PC-9 (cell line): ENCODE data around the gene TMEM179. TPM values are rescaled to one million over a fixed set of nuclear protein-coding genes. Genes with fewer than 3 reads are reported as not detected.

Experiments
- BruUV-seq: library from RNA; stranded (reverse); fragments of 400-500 nt; replicated peaks from 2 replicates; lab custom pipeline; 2021; lab: Mats Ljungman, UMichigan
- CTCF ChIA-PET: fragments of 300-600 bp; sonication (Branson Sonifier 250); formaldehyde crosslinking; loops from one replicate; lab custom pipeline; 2022; ENCODE audit warnings: antibody characterized with exemption; lab: Charles Lee
- POLR2A ChIA-PET: fragments of 300-600 bp; sonication (Branson Sonifier 250); formaldehyde crosslinking; loops from one replicate; lab custom pipeline; 2022; ENCODE audit warnings: antibody characterized with exemption; ENCODE audit not compliant: unreplicated experiment; lab: Charles Lee
- DNase-seq, 2 experiments: peaks; one replicate each; pipeline versions ENCODE4 v3.0.0 to v3.0.0-alpha.2; 2015 to 2022; ENCODE audit warnings: mixed read lengths in 1 of 2
- H2AFZ ChIP-seq: fragments of 200-600 bp; sonication (generic); 2 replicates; pipeline ENCODE4 v1.8.1; 2017; ENCODE audit warnings: antibody characterized with exemption
- H3F3A ChIP-seq: fragments of 200-600 bp; sonication (generic); 2 replicates; pipeline ENCODE4 v1.8.1; 2017; ENCODE audit warnings: antibody characterized with exemption, mild to moderate bottlenecking, low read depth; ENCODE audit not compliant: insufficient read depth
- H3K27ac ChIP-seq: fragments of 200-600 bp; sonication (generic); 2 replicates; pipeline ENCODE4 v1.6.1; 2016; ENCODE audit warnings: mixed run types
- H3K27me3 ChIP-seq: fragments of 200-600 bp; sonication (generic); 2 replicates; pipeline ENCODE4 v1.6.1; 2016; ENCODE audit warnings: low read depth, mixed run types; ENCODE audit not compliant: insufficient read depth
- H3K36me3 ChIP-seq: fragments of 200-600 bp; sonication (generic); 2 replicates; pipeline ENCODE4 v1.6.1; 2016; ENCODE audit warnings: low read depth, mixed run types
- H3K4me1 ChIP-seq: fragments of 200-600 bp; sonication (generic); replicated peaks from 2 replicates; pipeline ENCODE4 v1.6.1; 2016; ENCODE audit warnings: mixed run types; ENCODE audit not compliant: insufficient read depth
- H3K4me2 ChIP-seq: fragments of 200-600 bp; sonication (generic); 2 replicates; pipeline ENCODE4 v1.6.1; 2017; ENCODE audit warnings: mixed run types
- H3K4me3 ChIP-seq: fragments of 200-600 bp; sonication (generic); 2 replicates; pipeline ENCODE4 v1.6.1; 2016; ENCODE audit warnings: mixed run types
- H3K79me2 ChIP-seq: fragments of 200-600 bp; sonication (generic); 2 replicates; pipeline ENCODE4 v1.6.1; 2017; ENCODE audit warnings: low read depth, mixed run types
- H3K9me2 ChIP-seq: fragments of 200-600 bp; sonication (generic); 2 replicates; pipeline ENCODE4 v1.8.1; 2017; ENCODE audit warnings: mild to moderate bottlenecking; ENCODE audit not compliant: insufficient read depth
- H3K9me3 ChIP-seq: fragments of 200-600 bp; sonication (generic); 2 replicates; pipeline ENCODE4 v1.8.1; 2016; ENCODE audit warnings: low read depth; ENCODE audit not compliant: insufficient read depth
- H4K20me1 ChIP-seq: fragments of 200-600 bp; sonication (generic); 2 replicates; pipeline ENCODE4 v1.8.1; 2017; ENCODE audit not compliant: insufficient read depth
- EZH2 ChIP-seq: fragments of 200-600 bp; sonication (generic); IDR thresholded peaks from 2 replicates; pipeline ENCODE4 v1.8.0; 2017; ENCODE audit warnings: antibody characterized with exemption, low read depth
- intact Hi-C: fragments of 100-400 bp; cut with micrococcal nuclease; formaldehyde crosslinking; loops from one replicate; pipeline ENCODE4 v1.10.0; 2022; ENCODE audit not compliant: unreplicated experiment
- total RNA-seq: library from RNA; stranded (reverse); gene quantifications from 2 replicates; pipeline ENCODE4 v1.2.3, GENCODE V29; 2021
- TF ChIP-seq, protein P1 (sequence below): fragments of 200-600 bp; sonication (generic); conservative IDR thresholded peaks from 2 replicates; pipeline ENCODE4 v1.6.1; 2017; ENCODE audit warnings: mixed run types, antibody characterized with exemption, mild to moderate bottlenecking, moderate library complexity

TMEM179 gene
- total RNA-seq, 1 experiment from 2014 or later, result not detected

DNA sequence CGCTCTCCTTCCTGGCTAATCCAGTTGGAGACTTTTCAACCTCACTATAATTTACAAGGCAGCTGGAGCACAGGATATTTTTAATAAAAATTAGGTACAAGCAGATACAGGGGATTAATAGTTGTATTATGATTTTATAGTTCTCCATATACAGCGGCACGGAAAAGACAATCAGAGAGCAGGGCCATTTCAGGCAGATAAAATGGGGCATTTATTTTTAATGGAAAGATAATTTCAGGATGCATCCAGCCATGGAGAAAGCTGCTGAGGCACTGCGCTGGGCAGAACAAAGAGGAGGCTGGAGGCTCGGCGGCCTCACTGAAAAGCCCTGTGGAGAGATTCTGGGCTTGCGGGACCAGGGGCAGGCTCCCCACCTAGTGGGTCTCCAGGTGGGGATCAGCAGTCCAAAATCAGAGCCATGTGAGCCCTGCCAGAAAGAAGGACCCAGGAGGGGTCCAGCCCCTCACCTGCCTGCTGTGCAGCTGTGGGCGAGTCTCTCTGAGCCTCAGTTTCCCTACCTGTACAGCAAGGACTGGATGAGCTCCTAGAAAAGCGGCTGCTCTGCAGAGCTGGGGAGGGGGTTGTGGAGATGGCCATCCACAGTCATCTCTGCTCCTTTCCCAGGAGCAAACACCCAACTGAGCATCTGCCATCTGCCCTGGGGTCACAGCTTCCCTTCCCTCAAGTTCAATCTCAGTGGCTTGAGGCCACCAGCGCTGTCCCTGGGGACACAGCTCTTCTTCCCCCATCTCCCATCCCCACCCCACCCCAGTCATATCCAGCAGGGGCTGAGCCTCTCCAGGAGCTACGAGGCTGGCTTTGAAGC is 48.9 kb downstream of the TMEM179 start:
- no peak overlapping the region for H3K4me3 ChIP-seq
- no peak overlapping the region for H3K4me2 ChIP-seq
- peaks cover 100% of the 10 kb centered on the region for H3K27me3 ChIP-seq
- no peak overlapping the region for H3K27ac ChIP-seq
- H3K36me3 ChIP-seq, result no peaks in the 10 kb centered on the region
- no TSS peak for BruUV-seq
- TF ChIP-seq EZH2, result no peak
- TF ChIP-seq, protein P1, sequence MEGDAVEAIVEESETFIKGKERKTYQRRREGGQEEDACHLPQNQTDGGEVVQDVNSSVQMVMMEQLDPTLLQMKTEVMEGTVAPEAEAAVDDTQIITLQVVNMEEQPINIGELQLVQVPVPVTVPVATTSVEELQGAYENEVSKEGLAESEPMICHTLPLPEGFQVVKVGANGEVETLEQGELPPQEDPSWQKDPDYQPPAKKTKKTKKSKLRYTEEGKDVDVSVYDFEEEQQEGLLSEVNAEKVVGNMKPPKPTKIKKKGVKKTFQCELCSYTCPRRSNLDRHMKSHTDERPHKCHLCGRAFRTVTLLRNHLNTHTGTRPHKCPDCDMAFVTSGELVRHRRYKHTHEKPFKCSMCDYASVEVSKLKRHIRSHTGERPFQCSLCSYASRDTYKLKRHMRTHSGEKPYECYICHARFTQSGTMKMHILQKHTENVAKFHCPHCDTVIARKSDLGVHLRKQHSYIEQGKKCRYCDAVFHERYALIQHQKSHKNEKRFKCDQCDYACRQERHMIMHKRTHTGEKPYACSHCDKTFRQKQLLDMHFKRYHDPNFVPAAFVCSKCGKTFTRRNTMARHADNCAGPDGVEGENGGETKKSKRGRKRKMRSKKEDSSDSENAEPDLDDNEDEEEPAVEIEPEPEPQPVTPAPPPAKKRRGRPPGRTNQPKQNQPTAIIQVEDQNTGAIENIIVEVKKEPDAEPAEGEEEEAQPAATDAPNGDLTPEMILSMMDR, result no peak
- no peaks in the 10 kb centered on the region for H3K4me1 ChIP-seq
- DNase-seq, result no peak
- no peaks in the 10 kb centered on the region for H3F3A ChIP-seq
- POLR2A ChIA-PET, result no interaction called here
- H3K9me3 ChIP-seq, result no peaks in the 10 kb centered on the region
- CTCF ChIA-PET, result interaction anchor here (0.6 kb wide), 1 partner anchor 194 kb away, joined by 5 read pairs; no protein-coding TSS in a partner anchor
- intact Hi-C loops, result no loop called here
- H3K79me2 ChIP-seq, result no peaks in the 10 kb centered on the region
- H2AFZ ChIP-seq, result no peak overlapping the region
- no peaks in the 10 kb centered on the region for H4K20me1 ChIP-seq
- no peaks in the 10 kb centered on the region for H3K9me2 ChIP-seq

DNA sequence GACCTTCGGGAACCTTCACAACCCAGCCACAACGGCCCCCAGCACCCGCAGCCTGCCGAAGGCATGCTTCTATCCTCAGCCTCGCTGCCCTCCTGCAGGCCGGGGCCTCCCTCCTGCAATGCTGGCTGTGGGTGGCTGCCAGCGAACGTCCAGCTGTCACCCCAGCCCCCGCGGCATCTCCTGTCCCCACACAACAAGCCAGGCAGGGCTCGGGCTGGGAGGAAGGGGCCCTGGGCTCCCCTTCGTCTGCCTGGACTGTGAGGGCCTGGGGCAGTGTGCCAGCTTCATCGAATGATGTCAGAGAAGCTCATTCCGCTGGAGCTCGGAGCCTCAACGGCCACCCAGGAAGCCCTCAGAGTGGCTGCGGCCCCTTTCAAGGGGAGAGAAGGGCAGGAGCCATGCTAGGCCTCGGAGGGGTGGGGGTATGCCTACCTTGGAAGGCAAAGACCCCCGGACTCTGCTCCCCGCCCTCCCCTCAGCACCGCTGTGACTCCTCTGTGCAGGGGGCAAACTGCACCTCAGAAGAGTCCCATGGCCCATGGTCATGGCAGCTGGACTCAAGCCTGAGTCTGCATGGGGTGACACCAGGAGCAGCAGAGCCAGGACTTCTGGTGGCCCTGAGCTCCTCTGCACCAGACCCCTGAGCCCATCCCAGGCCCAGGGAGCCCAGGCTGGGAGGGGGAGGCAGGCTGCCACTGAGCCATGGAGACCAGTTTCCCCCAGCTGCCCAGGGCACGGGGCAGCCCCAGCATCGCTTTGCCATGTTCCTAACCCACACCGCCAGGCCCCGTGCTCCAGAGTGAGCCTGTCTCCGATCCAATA is 49.8 kb downstream of the TMEM179 start:
- TF ChIP-seq, protein P1, result no peak
- TF ChIP-seq EZH2, result no peak
- intact Hi-C loops, result no loop called here
- peaks cover 100% of the 10 kb centered on the region for H3K27me3 ChIP-seq

DNA sequence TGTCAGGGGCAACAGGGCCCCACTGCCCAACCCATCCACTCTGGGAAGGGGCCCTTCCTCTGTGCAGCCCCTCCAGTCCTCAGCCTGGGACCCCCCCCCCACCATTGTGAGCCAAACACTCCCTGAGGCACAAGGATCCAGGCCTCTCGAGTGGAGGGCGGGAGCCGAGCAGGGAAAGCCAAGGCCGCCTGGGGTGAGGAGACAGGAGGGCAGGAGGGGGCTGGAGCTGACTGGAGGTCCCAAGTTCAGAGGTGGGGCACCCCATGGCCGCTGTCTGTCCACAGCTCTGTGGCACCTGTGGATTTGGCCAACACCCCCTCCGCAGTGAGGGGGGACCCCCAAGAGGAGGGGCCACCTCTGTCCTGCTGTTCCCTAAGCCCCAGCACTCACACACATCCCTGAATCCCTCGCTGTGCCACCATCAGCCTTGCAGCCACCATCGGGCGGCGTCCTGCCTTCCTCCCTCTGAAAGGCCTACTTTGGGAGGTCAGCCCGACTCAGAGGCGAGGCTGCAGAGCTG is 50.4 kb downstream of the TMEM179 start:
- DNase-seq, result no peak
- no TSS peak for BruUV-seq

More for the DNA sequence above, 49.8 kb downstream of the TMEM179 start:
- H3K27ac ChIP-seq, result no peak overlapping the region
- POLR2A ChIA-PET, result no interaction called here
- H3K9me2 ChIP-seq, result no peaks in the 10 kb centered on the region
- no peak overlapping the region for H3K4me2 ChIP-seq
- H3K79me2 ChIP-seq, result no peaks in the 10 kb centered on the region
- no peaks in the 10 kb centered on the region for H3K4me1 ChIP-seq
- DNase-seq, result no peak
- H3F3A ChIP-seq, result no peaks in the 10 kb centered on the region
- no peak overlapping the region for H3K4me3 ChIP-seq
- no peaks in the 10 kb centered on the region for H3K36me3 ChIP-seq
- no peaks in the 10 kb centered on the region for H4K20me1 ChIP-seq
- no peaks in the 10 kb centered on the region for H3K9me3 ChIP-seq
- no TSS peak for BruUV-seq
- no peak overlapping the region for H2AFZ ChIP-seq
- CTCF ChIA-PET, result no interaction called here

More for the DNA sequence above, 50.4 kb downstream of the TMEM179 start:
- no peak overlapping the region for H2AFZ ChIP-seq
- H3K79me2 ChIP-seq, result no peaks in the 10 kb centered on the region
- H3K4me2 ChIP-seq, result no peak overlapping the region
- intact Hi-C loops, result no loop called here
- H3K36me3 ChIP-seq, result no peaks in the 10 kb centered on the region
- TF ChIP-seq, protein P1, result no peak
- no peak for TF ChIP-seq EZH2
- POLR2A ChIA-PET, result no interaction called here
- no peaks in the 10 kb centered on the region for H3F3A ChIP-seq
- H3K4me3 ChIP-seq, result no peak overlapping the region
- no peaks in the 10 kb centered on the region for H3K9me2 ChIP-seq
- no peaks in the 10 kb centered on the region for H3K4me1 ChIP-seq
- no peak overlapping the region for H3K27ac ChIP-seq
- CTCF ChIA-PET, result no interaction called here
- H4K20me1 ChIP-seq, result no peaks in the 10 kb centered on the region
- peaks cover 100% of the 10 kb centered on the region for H3K27me3 ChIP-seq
- H3K9me3 ChIP-seq, result no peaks in the 10 kb centered on the region
